ENCODE data around the gene SLFN13.

GRCh38 chr17:35447499-35447898, 1.1 kb downstream of the SLFN13 start:
- TF ChIP-seq REST (IDR thresholded peaks at IDR 0.05; ENCODE audit: low read depth) (no peak), TAF1 (IDR thresholded peaks at IDR 0.05; ENCODE audit: low read depth) (no peak), YY1 (IDR thresholded peaks at IDR 0.05; ENCODE audit: low read depth) (no peak), TEAD4 (IDR thresholded peaks at IDR 0.05) (no peak), EP300 (IDR thresholded peaks at IDR 0.05; ENCODE audit: borderline replicate concordance) (no peak), MAX (IDR thresholded peaks at IDR 0.05) (no peak), TCF12 (IDR thresholded peaks at IDR 0.05; ENCODE audit: low read depth) (no peak), RAD21 (IDR thresholded peaks at IDR 0.05; ENCODE audit: low read depth) (no peak), USF1 (IDR thresholded peaks at IDR 0.05) (no peak), EGR1 (IDR thresholded peaks at IDR 0.05) (no peak)

Data from Ishikawa (cell line).